ENCODE data around the gene B4GALT4. TPM values are rescaled to one million over a fixed set of nuclear protein-coding genes. Genes with fewer than 3 reads are reported as not detected.
"Not testable (repeated sequence)": the region's sequence is repeated elsewhere in the genome, so short reads cannot be mapped to it uniquely, and the experiment has no call there.

The B4GALT4 gene
- total and polyA plus RNA-seq, 2 experiments from 2014 or later: 56.0 to 67.9 TPM

- Histone ChIP-seq H3K4me2 (ENCODE audit: unreplicated experiment) (no peak overlapping the region), H2AFZ (no peak overlapping the region)
- DNase-seq: no peak
These were observed 38.5 kb upstream of the B4GALT4 start for GRCh38 chr3:119279101-119279554.

GRCh38 chr3:119276680-119277079 lies 36.0 kb upstream of the B4GALT4 start:
- no peaks in the 10 kb centered on the region for H3K4me1 ChIP-seq (ENCODE audit: insufficient read depth)
- no peak overlapping the region for H3K4me2 ChIP-seq (ENCODE audit: unreplicated experiment)
- no peaks in the 10 kb centered on the region for H3K9me2 ChIP-seq (ENCODE audit: insufficient read depth)
- no peak overlapping the region for H3K9ac ChIP-seq
- DNase-seq: no peak
- no peaks in the 10 kb centered on the region for H3K27me3 ChIP-seq (replicated peaks; ENCODE audit: insufficient read depth)
- H3K9me3 ChIP-seq (ENCODE audit: low read depth): no peaks in the 10 kb centered on the region
- in situ Hi-C loops (cut with MboI): no loop called here
- no peak overlapping the region for H3K4me3 ChIP-seq
- H3K79me2 ChIP-seq (ENCODE audit: insufficient read depth): no peaks in the 10 kb centered on the region
- no peak overlapping the region for H2AFZ ChIP-seq
- TF ChIP-seq EZH2 (IDR thresholded peaks at IDR 0.05; ENCODE audit: insufficient read depth, poor library complexity, severe bottlenecking) (no peak), EZH2phosphoT487 (IDR thresholded peaks at IDR 0.05; ENCODE audit: insufficient read depth, low read depth) (no peak)
- no peak overlapping the region for H3K27ac ChIP-seq
- H3F3A ChIP-seq (ENCODE audit: insufficient read depth): no peaks in the 10 kb centered on the region
- H3K36me3 ChIP-seq (ENCODE audit: low read depth): no peaks in the 10 kb centered on the region
- H4K20me1 ChIP-seq (ENCODE audit: insufficient read depth): no peaks in the 10 kb centered on the region
- WGBS, 2 experiments (ENCODE audit: low coverage in 1 of 2, low lambda C conversion rate in 2 of 2, missing lambda C conversion rate in 2 of 2): 55 to 62% methylated on average over 5 of the region's 5 CpGs

More at GRCh38 chr3:119279101-119279554, 38.5 kb upstream of the B4GALT4 start:
- Histone ChIP-seq H3K27me3 (replicated peaks; ENCODE audit: insufficient read depth) (no peaks in the 10 kb centered on the region), H3K36me3 (ENCODE audit: low read depth) (no peaks in the 10 kb centered on the region), H3K9ac (no peak overlapping the region), H3K79me2 (ENCODE audit: insufficient read depth) (no peaks in the 10 kb centered on the region), H3F3A (ENCODE audit: insufficient read depth) (no peaks in the 10 kb centered on the region), H3K9me3 (ENCODE audit: low read depth) (no peaks in the 10 kb centered on the region), H3K4me3 (no peak overlapping the region), H3K9me2 (ENCODE audit: insufficient read depth) (no peaks in the 10 kb centered on the region), H3K27ac (no peak overlapping the region), H4K20me1 (ENCODE audit: insufficient read depth) (no peaks in the 10 kb centered on the region), H3K4me1 (ENCODE audit: insufficient read depth) (no peaks in the 10 kb centered on the region)
- 56 to 59% methylated on average over 6 of the region's 6 CpGs for WGBS, 2 experiments (ENCODE audit: low coverage in 1 of 2, low lambda C conversion rate in 2 of 2, missing lambda C conversion rate in 2 of 2)
- TF ChIP-seq EZH2 (IDR thresholded peaks at IDR 0.05; ENCODE audit: insufficient read depth, poor library complexity, severe bottlenecking) (no peak), EZH2phosphoT487 (IDR thresholded peaks at IDR 0.05; ENCODE audit: insufficient read depth, low read depth) (no peak)
- in situ Hi-C loops (cut with MboI): no loop called here

GRCh38 chr3:119270212-119270611 lies 29.5 kb upstream of the B4GALT4 start:
- H3K4me2 ChIP-seq (ENCODE audit: unreplicated experiment); H3K4me3 ChIP-seq; DNase-seq; H3K27me3 ChIP-seq (replicated peaks; ENCODE audit: insufficient read depth); H4K20me1 ChIP-seq (ENCODE audit: insufficient read depth); H3K36me3 ChIP-seq (ENCODE audit: low read depth); in situ Hi-C loops (cut with MboI); H3K79me2 ChIP-seq (ENCODE audit: insufficient read depth); H3F3A ChIP-seq (ENCODE audit: insufficient read depth); H3K27ac ChIP-seq; H3K9me3 ChIP-seq (ENCODE audit: low read depth); H3K9me2 ChIP-seq (ENCODE audit: insufficient read depth); H3K4me1 ChIP-seq (ENCODE audit: insufficient read depth); H3K9ac ChIP-seq; H2AFZ ChIP-seq: not testable (repeated sequence)
- WGBS, 2 experiments (ENCODE audit: low coverage in 1 of 2, low lambda C conversion rate in 2 of 2, missing lambda C conversion rate in 2 of 2): 53 to 54% methylated on average over 2 of the region's 2 CpGs

GRCh38 chr3:119261055-119261454 lies 20.4 kb upstream of the B4GALT4 start:
- in situ Hi-C loops (cut with MboI): no loop called here
- Histone ChIP-seq H3K27ac (no peak overlapping the region), H3K79me2 (ENCODE audit: insufficient read depth) (no peaks in the 10 kb centered on the region), H3K9me2 (ENCODE audit: insufficient read depth) (no peaks in the 10 kb centered on the region), H2AFZ (no peak overlapping the region), H3K4me1 (ENCODE audit: insufficient read depth) (no peaks in the 10 kb centered on the region), H3K9ac (no peak overlapping the region), H3K27me3 (replicated peaks; ENCODE audit: insufficient read depth) (no peaks in the 10 kb centered on the region), H4K20me1 (ENCODE audit: insufficient read depth) (no peaks in the 10 kb centered on the region), H3K9me3 (ENCODE audit: low read depth) (no peaks in the 10 kb centered on the region), H3K4me3 (no peak overlapping the region), H3F3A (ENCODE audit: insufficient read depth) (no peaks in the 10 kb centered on the region), H3K4me2 (ENCODE audit: unreplicated experiment) (no peak overlapping the region), H3K36me3 (ENCODE audit: low read depth) (no peaks in the 10 kb centered on the region)
- DNase-seq: no peak
- no peak for TF ChIP-seq EZH2 (IDR thresholded peaks at IDR 0.05; ENCODE audit: insufficient read depth, poor library complexity, severe bottlenecking)
- TF ChIP-seq EZH2phosphoT487 (IDR thresholded peaks at IDR 0.05; ENCODE audit: insufficient read depth, low read depth): no peak
- WGBS, 2 experiments (ENCODE audit: low coverage in 1 of 2, low lambda C conversion rate in 2 of 2, missing lambda C conversion rate in 2 of 2): 84 to 88% methylated on average over 6 of the region's 6 CpGs

- Histone ChIP-seq H3K36me3 (ENCODE audit: low read depth) (no peaks in the 10 kb centered on the region), H3K27ac (no peak overlapping the region), H2AFZ (no peak overlapping the region), H3K9me2 (ENCODE audit: insufficient read depth) (no peaks in the 10 kb centered on the region), H3K27me3 (replicated peaks; ENCODE audit: insufficient read depth) (no peaks in the 10 kb centered on the region), H3F3A (ENCODE audit: insufficient read depth) (no peaks in the 10 kb centered on the region), H4K20me1 (ENCODE audit: insufficient read depth) (no peaks in the 10 kb centered on the region), H3K9ac (no peak overlapping the region), H3K79me2 (ENCODE audit: insufficient read depth) (no peaks in the 10 kb centered on the region), H3K9me3 (ENCODE audit: low read depth) (no peaks in the 10 kb centered on the region), H3K4me3 (no peak overlapping the region), H3K4me2 (ENCODE audit: unreplicated experiment) (no peak overlapping the region), H3K4me1 (ENCODE audit: insufficient read depth) (no peaks in the 10 kb centered on the region)
- TF ChIP-seq EZH2 (IDR thresholded peaks at IDR 0.05; ENCODE audit: insufficient read depth, poor library complexity, severe bottlenecking) (no peak), EZH2phosphoT487 (IDR thresholded peaks at IDR 0.05; ENCODE audit: insufficient read depth, low read depth) (no peak)
- WGBS, 2 experiments (ENCODE audit: low coverage in 1 of 2, low lambda C conversion rate in 2 of 2, missing lambda C conversion rate in 2 of 2): 82 to 84% methylated on average over 4 of the region's 4 CpGs
- in situ Hi-C loops (cut with MboI): no loop called here
- DNase-seq: no peak
These were observed 19.1 kb upstream of the B4GALT4 start for GRCh38 chr3:119259821-119260220.
